Neuron (in vitro differentiated cells): ENCODE measurements around the gene TSPYL4.
"Not testable (repeated sequence)": the region's sequence is repeated elsewhere in the genome, so short reads cannot be mapped to it uniquely, and the experiment has no call there.

Source experiments
- H2AFZ ChIP-seq: one replicate; pipeline ENCODE4 v1.6.1; 2013; ENCODE audit warnings: low read depth, mild to moderate bottlenecking, inconsistent platforms, low read length, moderate library complexity
- H3K27me3 ChIP-seq: one replicate; pipeline ENCODE4 v1.6.1; 2013; ENCODE audit warnings: low read length; ENCODE audit not compliant: insufficient read depth
- H3K36me3 ChIP-seq: one replicate; pipeline ENCODE4 v1.6.1; 2013; ENCODE audit warnings: low read length; ENCODE audit not compliant: insufficient read depth
- H3K4me1 ChIP-seq: one replicate; pipeline ENCODE4 v1.6.1; 2013; ENCODE audit warnings: low read length; ENCODE audit not compliant: insufficient read depth
- H3K4me3 ChIP-seq: 2 replicates; pipeline ENCODE4 v1.5.1; 2013; ENCODE audit warnings: mild to moderate bottlenecking, low read length, moderate library complexity
- H3K9me3 ChIP-seq: one replicate; pipeline ENCODE4 v1.6.1; 2013; ENCODE audit warnings: low read length

The TSPYL4 gene

GRCh38 chr6:116253505-116254296 is at the start of gene TSPYL4:
TSS of gene TSPYL4 (minus strand) at chr6:116254075. CDS start at chr6:116254008, 67 bp downstream.
- no peaks in the 10 kb centered on the region for H3K9me3 ChIP-seq
- no peaks in the 10 kb centered on the region for H3K27me3 ChIP-seq
- H3K4me1 ChIP-seq: peaks cover 46% of the 10 kb centered on the region
- H2AFZ ChIP-seq: peak within 1 kb of the TSS; percentile 22
- peaks cover 13% of the 10 kb centered on the region for H3K36me3 ChIP-seq
- H3K4me3 ChIP-seq: peak within 1 kb of the TSS; percentile 72

- H3K4me1 ChIP-seq: peaks cover 14% of the 10 kb centered on the region
- H2AFZ ChIP-seq: no peak overlapping the region
- H3K4me3 ChIP-seq: no peak overlapping the region
- H3K27me3 ChIP-seq: no peaks in the 10 kb centered on the region
- H3K9me3 ChIP-seq: no peaks in the 10 kb centered on the region
- H3K36me3 ChIP-seq: no peaks in the 10 kb centered on the region
Observed at GRCh38 chr6:116301104-116301503, 47.2 kb upstream of the TSPYL4 start.

- Histone ChIP-seq H3K9me3 (no peaks in the 10 kb centered on the region), H3K36me3 (no peaks in the 10 kb centered on the region), H3K27me3 (no peaks in the 10 kb centered on the region), H3K4me3 (no peak overlapping the region), H3K4me1 (peaks cover 14% of the 10 kb centered on the region), H2AFZ (no peak overlapping the region)
Observed at GRCh38 chr6:116300566-116300965, 46.7 kb upstream of the TSPYL4 start.

- Histone ChIP-seq H3K4me1 (peaks cover 14% of the 10 kb centered on the region), H3K27me3 (no peaks in the 10 kb centered on the region), H3K9me3 (no peaks in the 10 kb centered on the region), H3K4me3 (no peak overlapping the region), H3K36me3 (no peaks in the 10 kb centered on the region), H2AFZ (no peak overlapping the region)
Observed at GRCh38 chr6:116298973-116299372, 45.1 kb upstream of the TSPYL4 start.

- H3K4me1 ChIP-seq: peaks cover 14% of the 10 kb centered on the region
- H3K4me3 ChIP-seq: no peak overlapping the region
- no peak overlapping the region for H2AFZ ChIP-seq
- no peaks in the 10 kb centered on the region for H3K9me3 ChIP-seq
- no peaks in the 10 kb centered on the region for H3K27me3 ChIP-seq
- H3K36me3 ChIP-seq: no peaks in the 10 kb centered on the region
Observed at GRCh38 chr6:116298273-116298672, 44.4 kb upstream of the TSPYL4 start.

GRCh38 chr6:116292553-116292952 is 38.7 kb upstream of the TSPYL4 start:
- H3K4me1 ChIP-seq: no peaks in the 10 kb centered on the region
- no peaks in the 10 kb centered on the region for H3K27me3 ChIP-seq
- H3K9me3 ChIP-seq: no peaks in the 10 kb centered on the region
- H3K4me3 ChIP-seq: no peak overlapping the region
- H2AFZ ChIP-seq: no peak overlapping the region
- H3K36me3 ChIP-seq: no peaks in the 10 kb centered on the region

- Histone ChIP-seq H2AFZ (no peak overlapping the region), H3K9me3 (no peaks in the 10 kb centered on the region), H3K36me3 (no peaks in the 10 kb centered on the region), H3K4me1 (no peaks in the 10 kb centered on the region), H3K4me3 (no peak overlapping the region), H3K27me3 (no peaks in the 10 kb centered on the region)
Observed at GRCh38 chr6:116291701-116292396, 38.0 kb upstream of the TSPYL4 start.

- Histone ChIP-seq H3K36me3 (no peaks in the 10 kb centered on the region), H3K27me3 (no peaks in the 10 kb centered on the region), H3K4me3 (no peak overlapping the region), H3K9me3 (no peaks in the 10 kb centered on the region), H2AFZ (no peak overlapping the region), H3K4me1 (no peaks in the 10 kb centered on the region)
Observed at GRCh38 chr6:116290799-116291198, 36.9 kb upstream of the TSPYL4 start.

GRCh38 chr6:116289876-116290275 is 36.0 kb upstream of the TSPYL4 start:
- no peak overlapping the region for H2AFZ ChIP-seq
- H3K4me3 ChIP-seq: no peak overlapping the region
- H3K36me3 ChIP-seq: no peaks in the 10 kb centered on the region
- H3K27me3 ChIP-seq: no peaks in the 10 kb centered on the region
- no peaks in the 10 kb centered on the region for H3K9me3 ChIP-seq
- H3K4me1 ChIP-seq: no peaks in the 10 kb centered on the region

GRCh38 chr6:116287689-116288282 is 33.9 kb upstream of the TSPYL4 start:
- Histone ChIP-seq H3K9me3 (no peaks in the 10 kb centered on the region), H3K4me1 (no peaks in the 10 kb centered on the region), H2AFZ (no peak overlapping the region), H3K36me3 (no peaks in the 10 kb centered on the region), H3K27me3 (no peaks in the 10 kb centered on the region), H3K4me3 (no peak overlapping the region)

GRCh38 chr6:116286773-116287358 is 33.0 kb upstream of the TSPYL4 start:
- Histone ChIP-seq H3K36me3 (no peaks in the 10 kb centered on the region), H3K27me3 (no peaks in the 10 kb centered on the region), H3K4me1 (no peaks in the 10 kb centered on the region), H3K4me3 (no peak overlapping the region), H2AFZ (no peak overlapping the region), H3K9me3 (no peaks in the 10 kb centered on the region)

GRCh38 chr6:116284984-116285383 is 31.1 kb upstream of the TSPYL4 start:
- not testable (repeated sequence) for H3K4me3 ChIP-seq, H3K36me3 ChIP-seq, H3K9me3 ChIP-seq, H2AFZ ChIP-seq, H3K4me1 ChIP-seq, H3K27me3 ChIP-seq

- Histone ChIP-seq H2AFZ (no peak overlapping the region), H3K27me3 (no peaks in the 10 kb centered on the region), H3K4me1 (peaks cover 16% of the 10 kb centered on the region), H3K9me3 (no peaks in the 10 kb centered on the region), H3K36me3 (peaks cover 5% of the 10 kb centered on the region), H3K4me3 (no peak overlapping the region)
Observed at GRCh38 chr6:116283191-116283590, 29.3 kb upstream of the TSPYL4 start.
